HG03457 (cell line): ENCODE data around the gene MRPS34.

ENCODE experiments used
- ATAC-seq: cut with Tn5 transposase; IDR thresholded peaks from one replicate; pipeline ENCODE4 v1.9.1; 2021; ENCODE audit warnings: moderate number of reproducible peaks; ENCODE audit not compliant: unreplicated experiment

MRPS34 gene

DNA sequence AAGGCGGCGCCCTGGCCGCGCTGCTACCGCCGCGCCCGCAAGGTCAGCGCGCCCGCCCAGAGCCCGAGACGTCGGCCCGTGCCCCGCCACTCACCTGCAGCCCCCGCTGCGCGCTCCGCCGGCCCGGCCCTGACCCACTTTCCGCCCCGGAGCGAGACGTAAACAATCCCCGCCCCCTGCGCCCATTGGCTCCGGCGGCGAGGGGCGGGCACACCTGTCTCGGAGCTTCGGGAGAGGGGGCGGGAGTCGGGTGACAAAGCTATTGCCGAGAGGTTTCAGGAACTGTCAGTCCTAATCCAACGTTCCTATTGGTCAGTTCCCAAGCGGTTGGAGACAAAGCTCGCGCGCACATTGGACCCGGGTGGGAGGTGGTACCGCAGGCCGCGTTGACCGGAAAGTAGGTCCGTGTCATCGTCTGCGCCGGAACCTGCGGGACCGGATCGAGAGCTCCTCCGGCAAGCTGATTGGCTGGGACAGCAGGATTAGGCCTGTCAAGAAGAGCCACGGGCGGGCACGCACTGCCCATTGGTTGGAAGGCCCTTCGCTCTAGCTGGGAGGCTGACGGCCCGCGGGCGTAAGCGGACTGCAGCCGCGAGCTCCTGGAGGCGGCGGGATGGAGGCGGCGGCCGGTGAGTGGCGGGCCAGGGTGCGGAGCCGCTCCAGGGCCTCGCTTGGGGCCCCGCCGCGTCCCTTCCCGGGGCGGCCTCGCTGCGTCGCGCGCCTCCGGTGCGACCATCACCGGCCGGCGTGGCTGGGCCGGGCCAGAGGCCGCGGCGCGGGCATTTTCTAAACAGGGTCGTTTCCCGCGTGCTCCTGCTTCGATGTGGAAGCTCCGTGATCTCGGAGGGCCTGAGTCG, 9.7 kb upstream of the MRPS34 start, which contains the start of the genes NUBP2 and SPSB3:
TSS of gene NUBP2 (plus strand) at position 553 of the 857 bp plus-strand sequence. CDS start at position 614, 61 bp downstream.
TSS of gene SPSB3 (minus strand) at position 164 of the 857 bp plus-strand sequence. CDS start 1,088 bp downstream, outside the sequence.
- ATAC-seq = peak; percentile 72

DNA sequence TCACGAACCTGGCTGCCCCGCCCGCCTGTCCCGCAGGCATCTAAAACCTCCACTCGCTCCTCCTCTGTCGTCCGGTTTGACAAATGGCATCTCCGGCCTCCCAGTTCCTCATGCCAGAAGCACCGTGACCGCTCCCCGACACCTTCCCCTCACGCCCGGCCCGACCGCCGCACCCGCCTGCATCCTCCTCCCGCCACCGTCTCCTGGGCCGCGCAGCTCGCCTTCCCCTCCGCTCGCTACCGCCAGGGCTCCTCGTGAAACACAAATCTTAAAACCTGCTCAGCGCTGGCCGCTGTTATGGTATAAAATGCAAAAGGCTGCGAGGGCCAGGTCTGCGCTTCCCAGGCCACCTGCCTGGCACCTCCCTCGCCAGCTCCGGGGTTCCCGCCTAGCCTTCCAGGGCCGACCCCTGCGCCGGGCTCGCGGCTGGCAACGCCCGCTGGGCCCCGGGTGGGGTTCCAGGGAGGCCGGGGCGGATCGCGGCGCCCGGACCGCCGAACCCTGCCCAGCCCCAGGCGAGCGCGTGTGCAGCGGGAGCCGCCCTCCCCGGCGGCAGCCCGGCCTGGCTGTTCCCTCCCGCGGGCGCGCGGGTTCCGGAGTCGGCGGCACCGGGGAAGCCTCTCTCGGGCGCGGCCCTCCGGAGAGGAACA, 8.9 kb upstream of the MRPS34 start:
- ATAC-seq = peak; percentile 5

GRCh38 chr16:1781254-1781653, 8.3 kb upstream of the MRPS34 start:
- no peak for ATAC-seq

DNA sequence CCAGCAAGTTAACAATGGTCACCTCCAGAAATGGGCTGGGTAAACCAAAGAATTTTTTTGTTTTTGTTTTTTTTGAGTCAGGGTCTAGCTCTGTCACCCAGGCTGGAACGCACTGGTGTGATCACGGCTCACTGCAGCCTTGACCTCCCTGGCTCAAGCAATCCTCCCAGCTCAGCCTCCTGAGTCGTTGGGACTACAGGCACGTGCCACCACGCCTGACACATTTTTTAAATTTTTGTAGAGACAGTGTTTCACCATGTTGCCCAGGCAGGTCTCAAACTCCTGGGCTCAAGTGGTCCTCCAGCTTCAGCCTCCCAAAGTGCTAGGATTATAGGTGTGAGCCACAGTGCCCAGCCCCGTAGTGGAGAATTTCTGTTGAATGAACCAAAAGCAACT, 7.7 kb upstream of the MRPS34 start:
- ATAC-seq = no peak

GRCh38 chr16:1779741-1780676, 7.1 kb upstream of the MRPS34 start:
- no peak for ATAC-seq

DNA sequence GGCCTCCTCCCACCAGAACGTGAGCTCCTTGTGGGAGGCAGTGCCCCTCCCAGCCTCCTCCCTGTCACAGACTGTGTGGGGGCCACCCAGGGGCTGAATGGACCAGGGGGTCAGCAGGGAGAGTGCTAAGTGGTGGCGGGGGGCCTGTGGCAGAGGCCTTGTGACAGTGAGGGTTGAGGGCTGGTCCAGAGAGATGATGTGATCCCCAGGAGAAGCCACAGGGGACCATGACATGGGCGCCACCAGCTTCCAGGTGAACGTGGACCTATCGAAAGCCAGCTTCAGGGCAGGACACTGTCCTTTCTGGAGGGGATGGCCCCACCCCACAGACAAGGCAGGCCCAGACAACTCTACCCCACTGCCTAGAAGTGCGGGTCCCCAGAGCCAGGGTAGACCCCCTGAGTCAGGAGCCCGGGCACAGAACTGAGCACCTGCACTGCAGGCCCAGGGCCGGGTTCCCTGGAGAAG, 6.3 kb upstream of the MRPS34 start:
- ATAC-seq = no peak

DNA sequence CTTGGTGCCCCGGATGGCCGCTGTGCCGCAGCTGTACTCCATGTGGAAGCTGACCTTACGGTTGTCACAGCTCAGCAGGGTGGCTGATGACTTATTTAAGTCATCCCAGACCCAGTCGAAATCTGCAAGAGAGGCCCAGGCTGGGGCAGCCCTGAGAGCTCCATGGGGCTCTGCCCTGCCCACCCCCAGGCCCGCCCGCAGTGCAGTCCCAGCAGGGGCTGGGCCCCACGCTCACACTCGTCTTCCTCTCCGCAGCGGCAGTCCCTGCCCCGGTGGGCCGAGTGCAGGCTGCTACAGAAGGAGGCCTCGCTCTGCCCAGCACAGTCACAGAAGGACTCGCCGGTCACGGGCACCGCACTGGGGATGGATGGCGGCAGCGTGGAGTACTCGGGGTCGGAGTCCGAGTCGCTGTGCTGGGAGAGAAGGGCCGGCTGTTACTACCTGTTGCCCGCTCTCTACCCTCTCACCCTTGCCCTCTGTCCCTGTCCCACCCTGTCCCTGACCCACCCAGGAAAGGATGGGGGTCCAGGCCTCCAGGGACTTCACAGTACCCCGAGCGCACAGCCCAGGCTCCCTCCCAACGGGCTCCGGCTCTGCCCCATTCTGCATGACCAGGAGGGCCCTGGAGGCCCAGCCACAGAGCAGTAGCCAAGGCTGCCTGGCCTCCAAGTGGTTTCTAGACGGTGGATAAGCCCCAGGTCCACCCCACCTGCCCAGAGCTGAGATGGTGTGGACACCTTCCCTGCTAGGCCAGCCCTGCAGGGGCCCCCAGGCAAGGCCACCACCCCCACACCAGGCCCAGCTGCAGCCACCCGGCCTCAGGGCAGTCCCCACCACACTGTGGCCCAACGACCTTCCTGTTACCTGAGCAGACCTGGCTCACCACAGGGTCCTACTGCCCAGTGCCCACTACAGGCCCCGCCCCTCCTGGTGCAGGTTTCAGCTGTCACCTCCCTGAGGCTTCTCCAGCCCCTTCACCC, 5.6 kb upstream of the MRPS34 start:
- ATAC-seq = no peak

DNA sequence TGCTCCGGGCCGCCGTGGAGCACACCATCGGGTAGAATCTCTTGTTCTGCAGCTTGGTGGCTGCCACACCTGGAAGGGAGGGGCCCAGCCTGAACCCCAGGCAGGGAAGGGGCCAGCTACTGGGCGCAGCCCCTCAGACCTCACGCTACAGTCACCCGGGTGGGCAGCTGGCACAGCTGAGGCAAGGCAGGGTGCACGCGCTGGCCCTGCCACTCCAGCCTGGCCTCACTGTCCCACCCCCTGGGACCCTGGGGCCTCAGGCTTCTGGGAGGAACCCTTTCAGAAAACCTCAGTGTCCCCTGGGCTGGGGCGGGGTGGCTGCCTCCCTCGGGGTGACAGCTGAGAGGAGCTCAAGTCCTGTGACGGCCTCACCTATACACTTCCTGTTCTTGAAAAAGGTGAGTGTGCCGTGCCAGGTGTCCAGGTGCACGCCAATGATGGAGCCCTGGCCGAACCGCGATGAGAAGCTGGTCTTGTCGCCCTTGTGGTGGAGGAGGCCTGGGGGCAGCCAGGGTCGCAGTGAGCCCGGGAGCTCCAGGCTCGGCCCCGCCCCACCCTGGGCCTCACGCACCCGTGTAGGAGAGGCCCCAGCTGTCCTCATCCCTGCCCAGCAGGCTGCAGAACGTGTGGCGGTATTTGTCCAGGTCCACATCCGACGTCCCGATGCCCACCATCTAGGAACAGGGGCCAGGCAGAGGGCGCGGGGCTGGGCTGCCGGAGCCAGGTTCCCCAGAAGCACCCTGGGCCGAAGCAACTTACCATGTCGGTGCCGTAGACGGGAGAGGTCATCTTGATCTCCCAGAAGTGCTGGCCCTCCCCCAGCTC, 4.7 kb upstream of the MRPS34 start:
- no peak for ATAC-seq

GRCh38 chr16:1776991-1777374, 4.0 kb upstream of the MRPS34 start:
- ATAC-seq = no peak

GRCh38 chr16:1776672-1776955, 3.7 kb upstream of the MRPS34 start:
- ATAC-seq = no peak

DNA sequence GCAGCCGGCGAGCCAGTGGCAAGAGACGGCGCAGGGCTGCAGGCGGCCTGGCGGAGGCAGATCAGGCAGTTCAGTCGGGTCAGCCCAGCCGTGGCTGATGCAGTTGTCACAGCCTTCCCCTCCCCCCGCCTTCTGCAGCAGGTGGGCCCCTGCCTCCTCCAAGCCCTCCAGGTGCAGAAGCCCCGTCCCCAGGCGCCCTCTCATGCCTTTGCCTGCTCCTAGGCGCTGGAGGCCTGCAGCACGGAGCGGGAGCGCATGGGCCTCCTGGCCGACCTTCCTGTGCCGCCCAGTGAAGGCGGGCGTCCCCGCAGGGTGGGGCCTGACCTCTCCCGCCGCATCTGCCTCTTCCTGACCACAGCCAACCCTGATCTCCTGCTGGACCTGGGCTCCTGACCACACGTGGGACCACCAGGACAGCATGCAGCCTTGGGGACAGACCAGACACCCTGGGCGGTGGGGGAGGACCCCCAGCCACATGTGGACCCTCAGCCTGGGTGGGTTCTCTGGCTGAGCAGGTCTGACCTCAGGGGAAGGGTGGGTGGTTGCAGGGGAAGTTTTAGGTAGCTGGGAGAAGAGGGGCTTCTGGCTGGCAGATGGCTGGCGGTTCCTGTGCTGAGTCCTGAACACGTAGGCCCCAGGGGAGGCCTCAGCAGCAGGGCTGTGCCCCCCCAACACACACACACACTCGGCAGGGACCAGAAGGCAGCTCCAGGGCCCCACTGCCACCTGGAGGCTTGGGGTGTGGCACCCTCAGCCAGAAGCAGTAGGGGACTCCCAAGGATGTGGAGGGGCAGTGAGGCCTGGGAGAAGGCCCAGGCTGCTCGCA, 3.1 kb upstream of the MRPS34 start:
- no peak for ATAC-seq

GRCh38 chr16:1775006-1775845, 2.3 kb upstream of the MRPS34 start:
- ATAC-seq = no peak

DNA sequence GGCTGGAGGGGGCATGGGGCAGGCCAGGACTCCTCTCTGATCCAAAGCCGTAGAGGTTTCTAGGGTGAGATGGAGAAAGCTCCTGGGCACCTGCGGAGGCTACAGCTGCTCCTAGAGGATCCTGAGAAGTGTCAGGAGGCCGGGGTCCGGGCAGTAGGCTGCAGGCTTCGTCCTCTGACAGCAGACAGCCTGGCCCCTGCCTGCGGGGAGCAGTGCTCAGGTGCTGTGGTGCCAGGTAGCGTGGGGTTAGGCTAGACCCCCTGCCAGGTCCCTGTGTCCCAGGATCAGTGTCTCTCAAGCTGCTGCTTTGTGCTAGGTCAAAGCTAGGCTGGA, 1.5 kb upstream of the MRPS34 start:
- no peak for ATAC-seq

DNA sequence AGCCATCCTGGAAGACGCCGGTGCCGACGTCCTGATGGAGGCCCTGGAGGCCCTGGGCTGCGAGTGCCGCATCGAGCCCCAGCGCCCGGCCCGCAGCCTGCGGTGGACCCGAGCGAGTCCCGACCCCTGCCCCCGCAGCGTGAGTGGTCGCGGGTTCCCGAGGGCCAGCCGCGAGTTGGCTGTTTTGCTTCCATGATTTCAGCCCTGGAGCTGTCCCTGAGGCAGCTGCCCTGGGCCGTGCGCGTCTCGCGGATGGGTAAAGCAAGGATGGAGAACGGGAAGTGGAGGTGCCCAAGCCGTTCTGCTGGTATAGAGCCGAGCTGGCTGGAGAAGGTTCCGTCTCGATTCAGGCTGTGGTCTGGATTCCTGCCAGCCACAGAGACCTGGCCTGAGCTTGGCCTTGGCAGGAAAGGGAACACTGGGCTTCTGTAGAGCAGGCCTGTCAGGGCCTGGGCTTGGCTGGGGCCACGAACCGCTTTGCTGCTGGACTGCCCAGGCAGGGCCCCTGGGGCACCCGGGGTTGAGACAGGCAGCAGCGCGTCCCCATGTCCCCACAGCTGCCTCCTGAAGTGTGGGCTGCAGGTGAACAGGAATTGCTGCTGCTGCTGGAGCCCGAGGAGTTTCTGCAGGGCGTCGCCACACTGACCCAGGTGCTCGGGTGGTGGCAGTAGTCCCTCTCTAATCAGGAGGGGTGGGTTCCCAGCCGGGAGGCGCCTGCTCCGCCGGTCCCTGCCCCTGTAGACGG, 941 bp upstream of the MRPS34 start:
- no peak for ATAC-seq

DNA sequence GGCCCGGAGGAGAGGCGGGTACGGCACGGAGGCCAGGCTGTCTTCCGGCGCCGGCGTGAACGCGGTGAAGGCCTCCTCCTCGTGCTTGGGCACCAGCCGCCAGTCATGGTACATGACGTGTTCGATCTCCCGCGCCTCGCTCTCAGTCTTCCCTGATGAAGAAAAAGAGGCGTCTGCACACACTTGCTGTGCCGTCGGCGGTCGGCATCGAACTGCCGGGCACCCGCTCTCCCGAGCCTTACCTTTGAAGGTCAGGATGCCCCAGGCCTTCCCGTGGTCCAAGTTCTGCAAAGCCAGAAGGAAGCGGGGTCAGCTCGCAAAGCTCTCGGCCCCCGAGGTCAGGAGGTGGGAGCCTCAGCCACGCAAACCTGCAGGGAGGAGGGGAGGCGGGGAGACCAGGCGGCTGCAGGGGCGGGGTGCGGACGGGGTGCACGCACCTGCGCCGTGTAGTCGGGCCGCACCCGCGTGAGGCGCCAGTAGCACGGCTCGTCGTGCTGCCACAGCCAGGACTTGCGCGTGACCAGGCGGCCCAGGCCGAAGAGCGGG, 499 bp downstream of the MRPS34 start, which contains the start of gene EME2:
TSS of gene EME2 (plus strand) at position 449 of the 546 bp plus-strand sequence. CDS start 418 bp downstream, outside the sequence.
- ATAC-seq = no peak

- ATAC-seq = no peak
Observed at GRCh38 chr16:1771864-1772361, 1.0 kb downstream of the MRPS34 start.
